ENCODE measurements around the gene LMNTD1. TPM values are rescaled to one million over a fixed set of nuclear protein-coding genes. Genes with fewer than 3 reads are reported as not detected.
A peak's percentile ranks its signal among the peaks of the same experiment; 100 is the strongest.

LMNTD1 gene
- total RNA-seq, 1 donor from 2014 or later: not detected

GRCh38 chr12:25552681-25553080 lies 402 bp downstream of the LMNTD1 start:
- DNase-seq (ENCODE audit: low spot score): no peak

DNA sequence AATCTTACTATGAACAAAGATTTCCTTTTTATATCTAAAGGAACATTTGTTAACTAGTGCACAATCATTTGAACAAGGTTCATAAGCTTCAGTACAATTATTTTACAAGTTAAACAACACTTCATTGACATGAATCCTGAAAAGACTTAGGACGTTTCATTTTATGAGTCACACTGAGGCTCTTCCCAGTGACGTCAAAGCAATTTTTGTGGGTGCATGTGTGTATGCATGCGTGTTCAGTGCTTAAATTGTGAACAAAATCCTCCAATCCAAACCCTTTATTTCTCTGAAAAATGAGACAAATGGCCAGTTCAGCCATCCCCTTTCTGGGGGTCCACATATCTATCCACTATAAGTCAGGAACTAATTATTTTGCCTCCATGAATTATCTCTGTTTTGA lies 2.9 kb downstream of the LMNTD1 start:
- DNase-seq (ENCODE audit: low spot score): no peak

DNA sequence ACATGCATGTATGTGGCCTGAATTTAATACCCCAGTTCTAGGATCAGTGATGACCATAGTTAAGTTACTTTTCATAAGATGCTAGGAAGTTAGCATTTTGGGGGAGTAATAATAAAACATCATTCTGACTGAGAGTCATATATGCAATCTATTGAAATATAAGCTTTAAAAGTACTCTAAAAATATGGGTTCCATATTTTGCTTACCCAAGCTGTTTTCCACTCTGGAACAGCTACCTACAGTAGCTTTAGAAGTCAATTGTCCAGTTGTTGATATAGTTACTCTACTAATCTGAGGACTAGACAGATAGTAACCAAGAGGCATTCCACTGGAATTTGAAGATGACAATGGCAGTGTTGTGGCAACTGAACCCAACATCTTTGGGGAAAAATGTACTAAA lies 4.0 kb downstream of the LMNTD1 start:
- no peak for DNase-seq (ENCODE audit: low spot score)

DNA sequence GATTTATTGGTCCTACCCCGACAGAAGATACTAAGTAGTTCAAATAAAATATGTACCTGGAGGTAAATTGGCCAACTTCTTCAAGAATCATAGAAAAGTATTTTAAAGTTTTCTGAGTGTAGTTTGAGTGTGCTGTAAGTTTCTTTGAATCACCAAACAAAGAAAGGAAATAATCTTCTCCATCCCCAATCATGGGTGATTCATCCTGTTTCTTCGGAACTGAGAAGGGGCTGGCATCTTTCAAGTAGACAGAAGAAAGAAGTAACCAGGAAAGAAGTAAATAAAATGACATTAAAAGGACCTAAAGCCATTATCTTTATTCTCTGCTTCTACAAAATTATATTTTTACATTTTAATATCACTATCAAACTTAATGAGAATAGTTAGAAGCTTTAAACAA lies 6.8 kb downstream of the LMNTD1 start:
- DNase-seq (ENCODE audit: low spot score): peak; percentile 9

GRCh38 chr12:25533150-25533549 lies 19.9 kb downstream of the LMNTD1 start:
- no peak for DNase-seq (ENCODE audit: low spot score)

DNA sequence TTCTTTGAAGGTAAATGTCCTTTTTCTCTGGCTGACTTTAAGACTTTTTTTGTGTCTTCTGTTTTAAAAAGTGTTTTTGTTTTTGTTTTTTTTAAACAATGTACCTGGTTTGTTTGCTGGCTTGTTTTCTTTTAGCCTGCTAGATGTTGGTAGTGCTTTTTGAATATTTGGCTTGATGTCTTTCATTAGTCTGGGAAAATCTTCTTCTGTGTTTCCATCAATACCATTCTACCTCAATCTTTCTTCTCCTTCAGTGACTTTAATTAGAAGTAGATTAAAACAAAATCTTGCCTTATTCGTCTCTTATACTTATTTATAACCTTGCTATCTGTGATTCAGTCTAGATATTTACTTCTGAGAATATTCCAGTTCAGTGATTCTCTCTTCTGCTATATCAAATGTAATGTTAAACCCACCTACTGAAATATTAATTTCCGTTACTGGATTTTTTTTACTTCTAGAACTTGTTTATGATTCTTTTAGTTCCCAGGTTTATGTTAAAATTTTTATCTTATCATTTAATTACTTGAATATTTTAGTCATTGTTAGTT lies 21.5 kb downstream of the LMNTD1 start:
- DNase-seq (ENCODE audit: low spot score): no peak

- no peak for DNase-seq (ENCODE audit: low spot score)
Measured at GRCh38 chr12:25529738-25530137, 23.3 kb downstream of the LMNTD1 start.

DNA sequence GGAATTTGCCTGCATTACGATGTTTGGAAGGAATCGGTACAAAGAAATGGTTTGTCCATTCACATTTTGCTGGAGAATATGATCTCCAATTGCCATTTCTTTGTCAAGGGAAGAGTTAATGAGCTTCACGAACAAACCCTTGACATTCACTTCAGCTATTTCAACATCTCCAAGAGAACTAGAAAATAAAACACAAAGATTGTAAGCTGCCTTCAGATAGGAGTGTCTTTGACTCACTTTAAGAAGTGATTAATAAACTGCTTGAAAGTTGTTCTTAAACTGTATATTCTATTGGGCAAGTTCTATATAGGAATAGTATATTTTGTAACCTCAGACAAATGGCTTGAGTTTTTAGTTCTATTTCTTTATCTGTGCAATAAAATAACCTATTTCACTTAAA lies 26.3 kb downstream of the LMNTD1 start:
- no peak for DNase-seq (ENCODE audit: low spot score)

DNA sequence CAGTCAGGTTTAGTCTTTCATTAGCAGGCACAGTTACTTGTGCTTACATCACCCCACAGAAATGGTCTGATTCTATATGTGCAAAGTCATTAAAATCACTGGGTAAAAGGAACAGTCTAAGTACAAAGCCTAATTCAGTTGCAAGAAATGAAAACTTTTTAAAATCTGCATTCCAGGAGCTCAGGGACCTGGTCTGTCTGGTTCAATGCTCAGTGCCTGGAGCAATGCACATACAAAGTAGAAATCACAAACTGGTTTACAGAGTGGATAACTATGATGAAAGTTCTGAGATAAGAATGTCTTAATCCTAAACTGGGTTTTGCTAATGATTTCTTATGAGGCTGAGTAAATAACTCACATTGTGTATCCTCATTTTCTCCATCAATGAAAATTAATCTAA lies 28.7 kb downstream of the LMNTD1 start:
- DNase-seq (ENCODE audit: low spot score): peak; percentile 55

DNA sequence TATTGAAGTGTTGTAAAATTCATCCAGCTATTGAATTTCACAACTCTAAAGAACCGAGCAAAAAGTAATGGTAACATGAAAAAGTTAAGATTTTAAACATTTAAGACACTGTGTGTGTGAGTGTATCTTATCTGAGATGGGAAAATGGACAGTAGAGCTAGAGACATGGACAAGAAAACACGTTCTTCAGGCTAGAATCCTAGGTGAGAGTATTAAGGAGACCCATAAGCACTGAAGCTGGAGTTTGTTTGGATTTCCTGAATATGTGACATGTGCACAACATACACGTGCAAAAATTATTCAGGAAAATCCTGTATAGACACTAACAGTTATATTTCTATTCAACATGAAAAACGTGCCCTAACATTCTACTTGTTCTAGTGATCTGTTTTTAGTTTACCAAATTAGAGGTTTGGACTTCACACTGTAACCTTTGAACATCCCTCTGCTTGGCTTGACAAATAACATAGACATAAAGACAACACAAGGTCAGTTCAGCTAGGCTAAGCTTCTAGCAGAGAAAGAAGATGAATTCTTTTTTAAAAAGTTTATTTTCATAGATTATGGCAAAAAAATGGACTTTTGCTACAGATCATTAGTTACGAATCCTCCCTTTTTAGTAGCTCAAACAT lies 31.3 kb downstream of the LMNTD1 start:
- no peak for DNase-seq (ENCODE audit: low spot score)

DNA sequence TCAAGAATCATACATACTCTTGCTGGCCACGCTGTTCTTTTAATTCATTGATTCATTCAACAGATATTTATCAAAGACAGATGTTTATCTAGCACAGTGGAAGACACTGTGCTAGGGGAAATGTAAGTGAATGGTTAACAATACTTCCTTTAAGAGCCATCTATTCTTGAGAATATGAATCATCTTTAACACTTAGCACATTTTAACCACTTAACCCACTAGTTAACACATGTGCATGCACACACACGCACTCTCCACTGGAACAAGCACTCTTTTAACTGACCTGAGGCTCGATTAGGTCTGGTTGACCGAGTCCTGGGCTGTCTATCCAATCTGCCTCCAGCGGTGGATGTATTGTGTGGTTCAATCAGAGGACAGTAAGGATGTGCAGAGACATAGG lies 34.6 kb downstream of the LMNTD1 start:
- no peak for DNase-seq (ENCODE audit: low spot score)

- peak; percentile 47 for DNase-seq (ENCODE audit: low spot score)
Measured at GRCh38 chr12:25504744-25505143, 48.3 kb downstream of the LMNTD1 start.

GRCh38 chr12:25503666-25504065 lies 49.4 kb downstream of the LMNTD1 start:
- no peak for DNase-seq (ENCODE audit: low spot score)

DNA sequence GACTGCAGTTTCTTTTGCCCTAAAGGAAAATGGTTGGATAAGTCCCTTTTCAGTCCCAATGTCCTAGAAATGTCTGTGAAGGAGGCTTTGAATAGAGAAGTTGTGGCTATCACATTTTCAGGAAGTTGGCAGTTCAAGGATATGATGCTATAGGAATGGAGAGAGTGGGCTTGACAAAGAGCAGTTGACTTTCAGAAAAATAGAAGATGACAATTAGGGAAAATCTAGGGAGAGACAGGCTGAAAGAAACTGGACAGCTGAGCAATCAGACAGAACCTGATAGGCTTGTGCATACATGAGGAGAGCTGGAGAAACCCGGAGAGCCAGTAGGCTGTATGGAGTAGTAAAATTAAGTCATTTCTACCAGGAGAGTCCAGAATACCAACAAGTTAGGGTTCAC lies 50.5 kb downstream of the LMNTD1 start:
- DNase-seq (ENCODE audit: low spot score): no peak

DNA sequence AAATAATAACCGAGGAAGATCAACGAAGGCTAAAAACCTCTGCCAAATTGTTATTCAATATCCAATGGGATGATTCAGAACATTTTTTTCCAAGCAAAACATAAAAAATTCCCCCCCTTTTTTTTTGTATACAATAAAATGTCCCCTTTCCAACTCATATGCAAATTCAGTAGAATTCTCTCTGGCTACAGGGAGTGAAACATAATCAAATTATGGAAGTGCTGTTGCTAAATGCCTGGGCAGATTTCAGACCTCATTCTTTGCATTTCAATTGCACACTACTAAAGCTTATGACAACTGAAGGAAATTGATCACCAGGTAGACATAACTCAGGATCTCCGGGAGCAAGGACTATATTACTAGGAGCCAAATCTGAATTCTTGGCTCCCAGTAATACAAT lies 51.0 kb downstream of the LMNTD1 start:
- DNase-seq (ENCODE audit: low spot score): no peak

GRCh38 chr12:25501549-25501948 lies 51.5 kb downstream of the LMNTD1 start:
- DNase-seq (ENCODE audit: low spot score): no peak

- no peak for DNase-seq (ENCODE audit: low spot score)
Measured at GRCh38 chr12:25500651-25501050, 52.4 kb downstream of the LMNTD1 start.

DNA sequence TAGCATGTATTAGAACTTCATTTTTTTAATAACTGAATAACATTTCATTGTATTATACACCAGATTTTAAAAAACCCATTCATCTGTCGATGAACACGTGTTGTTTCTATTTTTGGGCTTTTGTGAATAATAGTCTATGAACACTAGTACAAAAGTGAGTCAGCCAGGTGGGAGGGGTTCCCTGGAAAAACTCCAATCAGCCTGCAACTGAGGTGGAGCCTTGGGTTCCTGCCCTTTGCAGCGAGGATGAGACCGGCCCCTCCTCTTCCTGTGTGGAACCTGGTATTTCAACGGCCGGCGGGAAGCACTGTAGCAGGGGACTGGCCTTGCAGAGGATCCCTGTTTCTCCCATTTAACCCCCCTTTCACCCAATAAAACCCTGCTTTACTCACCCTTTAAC lies 56.1 kb downstream of the LMNTD1 start:
- DNase-seq (ENCODE audit: low spot score): no peak

DNA sequence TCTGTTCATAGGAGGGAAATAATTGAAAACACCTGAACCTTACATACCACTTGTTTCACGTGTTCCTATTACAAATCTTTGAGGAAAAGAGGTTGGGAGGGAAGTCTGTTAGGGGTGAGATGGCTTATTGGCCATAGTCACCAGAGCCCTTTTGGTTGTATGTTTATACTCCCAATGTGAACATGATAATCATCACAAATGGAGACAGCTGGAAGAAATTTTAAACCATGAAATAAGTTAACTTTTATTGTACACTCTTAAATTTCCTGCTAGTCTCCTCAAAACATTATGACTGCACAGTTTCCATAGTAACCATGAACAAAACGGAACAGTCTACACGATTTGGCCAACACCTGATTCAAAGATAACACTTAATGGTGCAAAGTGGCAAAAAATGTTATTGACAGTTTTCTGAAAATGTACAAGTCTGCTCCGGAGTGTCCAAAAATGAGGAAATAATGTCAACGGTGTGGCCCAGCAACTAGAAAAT lies 56.9 kb downstream of the LMNTD1 start:
- peak; percentile 13 for DNase-seq (ENCODE audit: low spot score)

GRCh38 chr12:25495331-25496097 lies 57.6 kb downstream of the LMNTD1 start:
- DNase-seq (ENCODE audit: low spot score): peak; percentile 79

DNA sequence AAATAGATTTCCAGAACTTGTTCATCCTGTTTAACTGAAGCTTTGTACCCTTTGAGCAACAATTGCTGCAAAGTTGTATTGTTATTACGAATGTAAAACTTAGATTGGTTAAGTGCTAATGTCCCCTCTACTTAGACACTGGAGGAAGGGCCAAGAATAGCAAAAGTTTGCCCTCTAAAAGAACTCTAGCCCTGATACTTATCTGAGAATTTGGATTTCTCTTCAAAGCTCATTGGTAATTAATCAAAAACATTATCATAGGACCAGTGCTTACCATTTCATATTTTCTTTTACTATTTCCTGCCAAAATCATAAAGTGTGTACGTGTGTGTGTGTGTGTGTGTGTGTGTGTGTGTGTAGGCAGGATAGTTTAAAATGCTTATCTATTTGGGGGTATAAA lies 58.2 kb downstream of the LMNTD1 start:
- peak; percentile 12 for DNase-seq (ENCODE audit: low spot score)

DNA sequence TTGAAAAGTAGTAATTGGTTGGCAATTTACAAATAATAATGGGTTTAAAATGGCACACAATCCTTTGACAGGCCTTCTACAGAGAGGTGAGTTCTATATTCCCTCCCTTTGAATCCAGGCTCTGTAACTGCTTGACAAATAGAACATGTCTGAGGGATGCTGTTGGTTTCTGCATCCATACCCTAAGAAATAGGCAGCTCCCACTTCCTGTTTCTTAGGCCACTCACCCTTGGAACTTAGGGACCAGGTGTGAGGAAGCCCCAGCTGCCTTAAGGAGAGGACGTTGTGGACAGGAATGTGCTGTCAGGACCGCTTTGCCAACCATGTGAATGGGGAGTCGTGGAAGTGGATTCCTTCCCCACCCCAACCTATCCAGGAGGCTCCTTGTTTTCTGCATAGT lies 59.4 kb downstream of the LMNTD1 start:
- DNase-seq (ENCODE audit: low spot score): no peak
